HG03432 (cell line): ENCODE results near the gene COMMD1.
A peak's percentile ranks its signal among the peaks of the same experiment; 100 is the strongest.
"Not testable (repeated sequence)": the region's sequence is repeated elsewhere in the genome, so short reads cannot be mapped to it uniquely, and the experiment has no call there.

Experiments
- ATAC-seq: cut with Tn5 transposase; IDR thresholded peaks from one replicate; pipeline ENCODE4 v1.9.1; 2021; ENCODE audit warnings: mild to moderate bottlenecking, moderate library complexity; ENCODE audit not compliant: unreplicated experiment

Gene COMMD1

DNA sequence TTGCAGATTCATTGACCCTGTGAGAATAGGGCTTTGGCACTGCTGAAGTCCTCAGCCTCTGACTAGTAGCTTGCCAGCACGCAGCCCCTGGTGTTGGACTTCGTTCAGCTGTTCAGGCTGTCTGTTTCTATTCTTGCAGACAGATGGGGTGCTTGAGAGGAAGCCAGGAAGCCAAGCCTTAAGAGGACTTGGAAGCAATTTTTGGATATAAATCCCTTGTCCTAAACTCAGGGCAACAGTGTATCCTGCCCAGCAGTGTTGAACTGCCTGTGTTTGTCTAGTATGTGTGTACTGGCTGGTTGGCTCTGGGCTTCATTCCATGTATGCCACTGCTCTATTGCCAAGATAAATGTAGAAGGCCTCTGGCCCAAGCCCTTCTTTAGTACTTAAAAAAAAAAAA is 108.6 kb downstream of the COMMD1 start:
- ATAC-seq = no peak

DNA sequence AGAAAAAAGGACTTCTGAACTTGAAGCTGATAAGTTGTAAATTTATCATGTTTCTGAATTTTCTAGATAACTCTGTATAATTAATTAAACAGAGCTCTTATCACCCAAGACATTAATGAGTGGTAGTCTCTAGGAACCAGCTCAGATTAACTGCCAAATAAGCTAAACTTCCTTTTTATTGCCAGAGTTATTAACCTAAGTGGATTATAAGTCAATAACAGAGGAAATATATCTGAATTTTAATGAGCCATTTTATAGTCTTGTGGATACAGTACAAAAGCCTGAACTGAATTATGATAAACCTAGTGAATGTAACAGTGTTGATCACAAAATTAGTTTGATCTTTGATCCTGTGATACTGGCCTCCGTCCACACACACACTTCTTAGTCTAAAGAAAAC is 111.5 kb downstream of the COMMD1 start:
- ATAC-seq = no peak

DNA sequence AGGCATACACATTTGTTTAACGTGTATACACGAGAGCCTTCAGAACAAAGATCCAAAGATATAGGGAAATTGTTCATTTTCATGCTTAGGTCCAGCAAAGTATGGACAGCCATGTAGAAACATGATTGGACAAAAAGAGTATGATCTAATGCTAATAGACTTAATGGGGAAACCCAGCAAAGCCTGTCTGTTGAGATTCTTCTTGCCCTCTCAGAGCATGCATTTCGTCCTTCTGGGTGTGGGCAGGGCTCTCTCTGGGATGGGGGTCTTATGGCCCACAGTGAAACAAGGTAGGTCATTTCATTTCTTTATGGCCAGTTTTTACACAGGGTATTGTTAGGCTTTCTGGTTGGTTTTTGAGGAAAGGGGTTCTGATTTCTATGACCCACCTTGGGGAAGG is 124.4 kb downstream of the COMMD1 start:
- no peak for ATAC-seq

DNA sequence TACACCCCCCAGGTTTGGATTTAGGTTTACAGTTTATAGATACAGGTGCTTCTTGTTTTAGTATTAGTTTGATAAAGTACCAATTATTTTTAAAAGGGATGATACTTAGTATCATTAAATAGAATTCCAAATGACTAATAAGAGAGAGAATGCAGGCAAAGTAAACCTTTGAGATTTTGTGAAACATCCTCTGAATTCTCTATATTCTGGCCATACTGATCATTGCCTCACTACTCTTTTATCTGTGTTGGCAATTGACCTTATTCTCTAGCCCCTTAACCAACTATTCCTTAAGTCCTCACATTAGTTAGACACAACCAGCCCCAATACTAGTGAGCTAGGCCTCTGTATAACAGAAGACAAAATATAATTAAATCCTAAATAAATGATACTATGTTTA is 125.4 kb downstream of the COMMD1 start:
- ATAC-seq = no peak

DNA sequence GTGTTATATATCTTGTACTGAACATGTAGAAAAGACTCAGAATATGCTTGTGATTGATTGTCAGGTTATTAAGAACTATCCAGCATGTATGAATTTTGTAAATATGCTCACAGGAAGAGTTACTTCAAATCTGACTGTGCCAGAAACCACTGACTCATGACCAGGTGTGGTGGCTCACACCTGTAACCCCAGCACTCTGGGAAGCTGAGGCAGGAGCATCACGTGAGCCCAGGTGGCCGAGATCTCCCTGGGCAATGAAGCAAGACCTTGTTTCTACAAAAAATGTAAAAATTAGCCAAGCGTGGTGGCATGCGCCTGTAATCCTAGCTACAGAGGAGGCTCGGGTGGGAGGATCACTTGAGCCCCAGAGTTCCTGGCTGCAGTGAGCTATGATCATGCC is 126.6 kb downstream of the COMMD1 start:
- ATAC-seq = no peak

DNA sequence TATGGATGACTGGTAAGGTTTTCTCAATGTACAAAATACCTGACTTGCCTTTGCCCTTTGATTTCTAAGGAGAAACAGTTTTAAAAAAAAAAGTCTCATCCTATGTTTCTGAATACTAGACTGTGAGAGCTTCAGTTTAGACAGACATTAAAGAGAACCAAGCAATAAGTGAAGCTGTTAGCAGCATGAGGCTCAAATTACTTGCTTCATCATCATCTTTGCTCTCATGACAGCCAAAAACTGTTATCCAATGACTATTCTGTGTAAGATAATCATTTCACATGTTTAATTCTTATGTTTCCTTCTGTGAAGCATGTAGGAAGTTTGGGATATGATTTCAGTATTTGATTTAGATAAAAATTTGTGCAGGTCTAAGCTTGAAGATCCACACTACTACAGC is 129.2 kb downstream of the COMMD1 start:
- ATAC-seq = no peak

DNA sequence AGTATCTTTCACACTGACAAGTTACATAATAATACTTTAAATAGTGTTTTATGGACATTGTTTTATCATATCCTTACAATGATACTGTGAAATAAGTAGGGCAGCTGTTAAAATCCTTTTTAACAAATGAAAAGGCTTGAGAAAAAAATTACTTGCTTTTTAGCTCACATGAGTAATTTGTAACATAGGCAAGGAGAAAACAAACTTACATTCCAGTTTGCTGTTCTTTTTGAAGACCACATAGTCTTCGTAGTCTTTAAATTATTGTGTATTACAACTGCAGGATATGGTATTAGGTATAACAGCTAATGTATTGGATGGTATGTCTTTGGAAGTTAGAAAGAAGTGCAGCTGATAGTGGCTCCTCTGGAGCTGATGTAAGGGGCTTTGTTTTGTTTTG is 130.8 kb downstream of the COMMD1 start:
- no peak for ATAC-seq

DNA sequence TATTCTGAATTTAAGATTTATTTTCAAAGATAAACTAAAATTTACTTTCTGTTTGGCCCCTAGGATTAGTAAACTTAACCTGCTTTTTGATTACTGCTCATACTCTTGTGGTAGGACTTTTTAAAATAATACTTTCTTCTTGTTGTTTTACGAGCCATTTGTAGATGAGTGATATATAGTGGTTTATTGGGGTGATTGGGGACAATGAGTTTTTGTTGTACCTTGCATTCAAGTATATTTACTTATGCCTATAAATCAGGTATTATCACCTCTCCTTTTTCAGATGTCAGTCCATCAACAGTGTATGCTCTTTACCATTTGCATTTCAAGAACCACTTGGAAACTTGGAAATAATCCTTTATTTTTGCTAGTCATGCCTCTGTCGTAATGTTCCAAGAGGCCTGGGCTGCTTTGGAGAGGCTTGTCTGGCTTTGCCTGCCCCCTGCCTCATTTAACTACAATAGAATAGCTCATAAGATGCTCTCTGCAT is 131.3 kb downstream of the COMMD1 start:
- no peak for ATAC-seq

DNA sequence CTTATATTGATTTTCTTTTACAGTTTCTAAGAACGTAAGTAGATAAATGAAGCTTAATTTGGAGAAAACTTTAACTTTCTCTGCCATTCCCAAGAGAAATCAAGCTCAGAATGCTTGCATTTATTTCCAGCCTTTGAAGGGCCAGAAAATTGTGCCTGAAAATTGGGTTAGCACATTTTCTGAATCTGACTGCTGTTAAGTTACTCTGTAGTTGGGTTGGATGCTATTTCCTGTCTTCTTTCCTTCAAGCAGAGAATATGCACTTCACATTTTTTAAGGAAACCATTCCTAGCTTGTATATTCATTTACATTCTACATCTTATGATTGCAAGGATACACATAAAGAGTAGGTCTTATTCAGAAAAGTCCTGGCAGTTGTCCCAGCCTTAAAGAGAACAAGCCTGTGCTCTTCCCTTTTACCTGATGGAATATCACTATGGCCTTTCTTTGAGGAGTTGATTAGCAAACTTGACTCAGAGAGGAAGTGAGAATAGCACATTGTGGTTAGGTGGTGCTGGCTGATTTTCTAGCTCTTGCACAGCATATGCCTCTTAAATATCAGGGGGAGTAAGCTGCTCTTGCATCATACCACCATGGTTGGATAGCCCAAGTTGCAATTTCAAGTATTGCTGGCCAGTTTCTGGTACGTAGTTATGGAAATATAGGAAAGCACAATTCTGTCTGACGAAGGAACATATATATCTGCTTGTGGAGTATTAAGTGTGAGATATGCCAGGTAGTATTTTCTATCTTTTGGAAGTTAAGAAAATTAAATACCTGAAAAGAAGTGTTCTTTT is 133.7 kb downstream of the COMMD1 start:
- ATAC-seq = peak; percentile 100

GRCh38 chr2:62040926-62041325 is 135.5 kb downstream of the COMMD1 start:
- ATAC-seq = no peak

- not testable (repeated sequence) for ATAC-seq
Measured at GRCh38 chr2:62041701-62042385, 136.4 kb downstream of the COMMD1 start.

DNA sequence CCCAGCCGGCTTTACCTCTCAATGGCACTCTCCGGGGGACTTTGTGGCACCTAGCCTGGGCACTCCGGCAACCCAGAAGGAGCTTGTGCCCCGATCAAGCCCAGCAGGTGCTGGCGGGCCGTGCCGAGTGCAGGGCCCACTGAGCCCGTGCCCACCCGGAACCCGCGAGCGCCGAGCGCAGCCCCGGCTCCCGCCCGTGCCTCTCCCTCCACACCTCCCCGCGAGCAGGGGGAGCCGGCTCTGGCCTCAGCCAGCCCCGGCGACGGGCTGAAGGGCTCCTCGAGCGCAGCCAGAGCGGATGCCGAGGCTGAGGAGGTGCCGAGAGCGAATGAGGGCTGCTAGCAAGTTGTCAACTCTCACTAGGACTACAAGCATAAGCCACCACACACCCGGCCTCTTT is 136.9 kb downstream of the COMMD1 start:
- ATAC-seq = no peak

- ATAC-seq = no peak
Measured at GRCh38 chr2:62042944-62043343, 137.5 kb downstream of the COMMD1 start.

- no peak for ATAC-seq
Measured at GRCh38 chr2:62045017-62045543, 139.6 kb downstream of the COMMD1 start.

GRCh38 chr2:62046141-62046540 is 140.7 kb downstream of the COMMD1 start:
- ATAC-seq = no peak

GRCh38 chr2:62050456-62051045 is 145.1 kb downstream of the COMMD1 start:
- ATAC-seq = no peak

- ATAC-seq = no peak
Measured at GRCh38 chr2:62054029-62054791, 148.7 kb downstream of the COMMD1 start.

DNA sequence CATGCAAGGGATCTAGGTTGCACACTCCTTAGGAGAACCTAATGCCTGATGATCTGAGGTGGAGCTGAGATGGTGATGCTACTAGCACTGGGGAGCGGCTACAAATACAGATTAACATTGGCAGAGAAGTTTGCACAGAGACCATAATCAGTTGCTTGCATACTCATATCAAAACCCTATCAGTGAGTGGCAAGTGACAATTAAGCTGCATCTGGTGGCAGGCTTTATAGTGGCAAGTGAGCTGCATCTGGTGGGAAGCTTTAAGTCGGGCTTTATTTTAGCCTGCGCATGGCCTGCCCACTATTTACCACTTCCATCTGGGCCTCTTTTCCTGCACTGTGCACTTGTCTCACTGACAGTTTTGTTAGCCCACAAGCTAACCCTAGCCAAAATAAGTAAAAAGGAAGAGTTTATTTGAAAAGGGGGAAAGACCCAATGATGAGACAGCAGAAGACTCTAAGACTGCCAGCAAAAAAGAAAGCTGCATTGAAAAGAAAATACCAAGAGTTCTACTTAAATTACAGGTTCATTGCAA is 149.5 kb downstream of the COMMD1 start:
- ATAC-seq = no peak

DNA sequence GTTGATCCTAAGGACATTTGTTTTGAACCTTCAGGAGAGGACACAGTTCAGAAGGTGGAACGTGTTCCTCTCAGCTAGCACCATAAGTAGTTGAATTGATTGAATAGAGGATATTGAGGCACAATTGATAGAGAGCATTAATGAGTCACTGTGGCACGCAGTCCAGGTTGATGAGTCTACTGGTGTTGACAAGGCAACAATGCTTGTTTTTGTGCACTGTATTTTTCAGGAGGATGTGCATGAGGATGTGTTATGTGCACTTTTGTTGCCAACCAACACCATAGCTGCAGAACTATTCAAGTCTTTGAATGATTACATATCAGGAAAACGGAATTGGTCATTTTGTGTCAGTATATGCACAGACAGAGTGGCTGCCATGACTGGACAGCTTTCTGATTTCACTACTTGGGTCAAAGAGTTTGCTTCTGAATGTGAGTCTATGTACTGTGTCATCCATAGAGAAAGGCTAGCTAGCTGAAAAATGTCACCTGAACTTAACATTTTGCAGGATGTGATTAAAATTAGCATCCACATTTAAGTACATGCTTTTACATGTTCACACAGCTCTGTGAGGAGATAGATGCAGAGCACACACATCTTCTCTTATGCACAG is 150.4 kb downstream of the COMMD1 start:
- no peak for ATAC-seq

DNA sequence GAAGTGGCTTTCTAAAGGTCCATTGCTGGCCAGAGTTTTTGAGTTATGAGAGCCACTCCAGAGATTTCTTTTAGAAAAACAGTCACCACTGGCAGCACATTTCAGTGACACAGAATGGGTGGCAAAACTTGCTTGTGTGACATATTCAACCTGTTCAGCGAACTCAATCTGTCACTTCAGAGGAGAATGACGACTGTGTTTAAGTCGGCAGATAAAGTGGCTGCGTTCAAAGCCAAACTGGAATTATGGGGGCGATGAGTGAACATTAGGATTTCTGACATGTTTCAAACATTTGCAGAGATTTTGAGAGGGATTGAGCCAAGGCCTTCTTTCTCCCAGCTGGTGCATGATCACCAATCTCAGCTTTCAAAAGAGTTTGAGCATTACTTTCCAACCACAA is 150.9 kb downstream of the COMMD1 start:
- no peak for ATAC-seq
